Activated CD8-positive, alpha-beta T cell treated with anti-CD3 and anti-CD28 coated beads for 36 hours (primary cell): Measurements from ENCODE around the gene HSPA14. TPM values are rescaled to one million over a fixed set of nuclear protein-coding genes. Genes with fewer than 3 reads are reported as not detected.

ENCODE experiments used
- ATAC-seq: fragments of 200-7000 bp; cut with Tn5 transposase; one replicate; pipeline ENCODE4 v1.10.0; 2021; ENCODE audit warnings: mild to moderate bottlenecking, moderate library complexity
- CTCF ChIA-PET: fragments of 350-600 bp; sonication (Branson Sonifier 250); formaldehyde crosslinking; loops from one replicate; lab custom pipeline; 2021; ENCODE audit warnings: antibody characterized with exemption; lab: Charles Lee
- POLR2A ChIA-PET: fragments of 350-600 bp; sonication (Branson Sonifier 250); formaldehyde crosslinking; loops from one replicate; lab custom pipeline; 2021; ENCODE audit warnings: antibody characterized with exemption; lab: Charles Lee
- DNase-seq: peaks from one replicate; pipeline ENCODE4 v3.0.0-alpha.2; 2020
- H3K27ac Mint-ChIP-seq: one replicate; pipeline ENCODE4 v1.8.0; 2021; ENCODE audit warnings: mild to moderate bottlenecking, mixed read lengths
- H3K27me3 Mint-ChIP-seq: one replicate; pipeline ENCODE4 v1.8.0; 2021; ENCODE audit warnings: mixed read lengths
- H3K36me3 Mint-ChIP-seq: one replicate; pipeline ENCODE4 v1.8.0; 2021; ENCODE audit warnings: low read depth, mixed read lengths
- H3K4me1 Mint-ChIP-seq: one replicate; pipeline ENCODE4 v1.8.0; 2021; ENCODE audit warnings: low read depth, mixed read lengths
- H3K4me3 Mint-ChIP-seq: one replicate; pipeline ENCODE4 v1.8.0; 2021; ENCODE audit warnings: mild to moderate bottlenecking, moderate library complexity, mixed read lengths
- H3K9me3 Mint-ChIP-seq: one replicate; pipeline ENCODE4 v1.8.0; 2021; ENCODE audit warnings: mixed read lengths
- intact Hi-C: fragments of 100-400 bp; cut with micrococcal nuclease; formaldehyde crosslinking; loops from one replicate; pipeline ENCODE4 v1.10.0; 2022
- total RNA-seq, 2 experiments: library from RNA; stranded (reverse); gene quantifications; one replicate each; pipeline ENCODE4 v1.2.3, GENCODE V29; 2021
- TF ChIP-seq, protein P1 (sequence below): fragments of 200-600 bp; IDR thresholded peaks from one replicate; pipeline ENCODE4 v1.8.0; 2022; ENCODE audit warnings: antibody characterized with exemption, mild to moderate bottlenecking

Gene HSPA14
- total RNA-seq, 2 experiments from 2014 or later, result 36.1 to 36.7 TPM

DNA sequence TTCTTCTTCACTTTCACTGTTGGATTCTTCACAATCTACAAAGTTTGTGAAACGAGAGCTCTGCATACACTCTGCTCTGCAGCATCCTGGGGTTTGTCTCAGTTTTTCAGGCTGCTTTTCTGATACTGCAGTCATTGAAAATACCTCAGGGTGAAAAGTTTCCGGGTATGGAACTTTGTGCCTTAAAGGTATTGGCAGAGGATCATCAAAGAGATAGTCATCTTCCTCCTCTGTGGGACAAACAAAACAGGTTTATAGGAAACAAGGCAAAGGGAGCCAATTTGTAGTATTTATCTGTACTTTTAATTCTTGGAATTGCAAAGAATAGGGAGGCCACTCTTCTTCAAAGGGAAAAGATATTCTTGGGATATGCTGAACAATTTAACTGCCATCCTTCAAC is 71.0 kb downstream of the HSPA14 start:
- peaks cover 83% of the 10 kb centered on the region for H3K36me3 Mint-ChIP-seq
- peaks cover 9% of the 10 kb centered on the region for H3K4me1 Mint-ChIP-seq
- TF ChIP-seq, protein P1, sequence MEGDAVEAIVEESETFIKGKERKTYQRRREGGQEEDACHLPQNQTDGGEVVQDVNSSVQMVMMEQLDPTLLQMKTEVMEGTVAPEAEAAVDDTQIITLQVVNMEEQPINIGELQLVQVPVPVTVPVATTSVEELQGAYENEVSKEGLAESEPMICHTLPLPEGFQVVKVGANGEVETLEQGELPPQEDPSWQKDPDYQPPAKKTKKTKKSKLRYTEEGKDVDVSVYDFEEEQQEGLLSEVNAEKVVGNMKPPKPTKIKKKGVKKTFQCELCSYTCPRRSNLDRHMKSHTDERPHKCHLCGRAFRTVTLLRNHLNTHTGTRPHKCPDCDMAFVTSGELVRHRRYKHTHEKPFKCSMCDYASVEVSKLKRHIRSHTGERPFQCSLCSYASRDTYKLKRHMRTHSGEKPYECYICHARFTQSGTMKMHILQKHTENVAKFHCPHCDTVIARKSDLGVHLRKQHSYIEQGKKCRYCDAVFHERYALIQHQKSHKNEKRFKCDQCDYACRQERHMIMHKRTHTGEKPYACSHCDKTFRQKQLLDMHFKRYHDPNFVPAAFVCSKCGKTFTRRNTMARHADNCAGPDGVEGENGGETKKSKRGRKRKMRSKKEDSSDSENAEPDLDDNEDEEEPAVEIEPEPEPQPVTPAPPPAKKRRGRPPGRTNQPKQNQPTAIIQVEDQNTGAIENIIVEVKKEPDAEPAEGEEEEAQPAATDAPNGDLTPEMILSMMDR, result no peak
- peaks cover 8% of the 10 kb centered on the region for H3K9me3 Mint-ChIP-seq
- no peaks in the 10 kb centered on the region for H3K27me3 Mint-ChIP-seq
- intact Hi-C loops, result no loop called here
- POLR2A ChIA-PET, result interaction anchor here (1.0 to 1.5 kb wide), 3 partner anchors 12 to 44 kb away, joined by 3 to 5 read pairs (median 4); partner anchors contain the start of gene SUV39H2
- CTCF ChIA-PET, result interaction anchor here (1.2 kb wide), 1 partner anchor 14 kb away, joined by 3 read pairs; no protein-coding TSS in a partner anchor
- no peak overlapping the region for H3K4me3 Mint-ChIP-seq
- ATAC-seq (no peak), DNase-seq (no peak)
- no peak overlapping the region for H3K27ac Mint-ChIP-seq

DNA sequence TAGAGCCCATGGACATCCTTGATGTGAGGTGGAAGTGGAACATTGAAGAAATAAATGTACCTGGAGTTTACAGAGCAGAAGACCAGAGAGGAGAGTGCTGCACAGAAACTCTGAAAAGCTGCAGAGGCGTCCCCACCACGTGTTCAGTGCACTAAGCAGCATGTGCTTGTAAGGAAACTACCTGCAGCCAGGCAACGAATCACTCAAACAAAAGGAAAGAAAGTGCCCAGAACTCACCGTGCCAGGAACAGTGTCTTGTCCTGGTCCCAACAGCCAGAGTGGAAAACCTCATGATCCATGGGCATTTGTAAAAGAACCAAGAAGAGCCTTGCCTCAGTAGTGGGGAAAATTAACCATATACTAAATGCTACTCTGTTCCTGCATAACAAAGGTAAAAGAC is 72.8 kb downstream of the HSPA14 start:
- intact Hi-C loops, result no loop called here
- CTCF ChIA-PET, result interaction anchor here (1.7 kb wide), 1 partner anchor 8 kb away, joined by 4 read pairs; no protein-coding TSS in a partner anchor
- ATAC-seq, result no peak

DNA sequence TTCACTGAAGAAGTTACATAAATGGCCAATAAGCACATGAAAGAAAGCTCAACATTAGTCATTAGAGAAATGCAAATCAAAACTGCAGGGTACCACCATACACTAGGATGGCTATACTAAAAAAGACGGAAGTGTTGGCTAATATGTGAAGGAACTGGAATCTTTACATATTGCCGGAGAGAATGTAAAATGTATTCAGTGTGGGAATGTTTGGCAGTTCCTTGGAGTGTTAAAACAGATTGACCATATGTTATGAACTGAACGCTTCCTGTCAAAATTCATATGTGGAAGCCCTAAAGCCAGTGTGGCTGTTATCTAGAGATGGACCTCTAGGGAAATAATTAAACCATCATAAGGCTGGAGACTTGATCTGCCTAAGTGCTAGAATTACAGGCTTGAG is 73.7 kb downstream of the HSPA14 start:
- Mint-ChIP-seq H3K36me3 (peaks cover 87% of the 10 kb centered on the region), H3K4me3 (no peak overlapping the region), H3K27ac (no peak overlapping the region), H3K4me1 (peaks cover 15% of the 10 kb centered on the region), H3K27me3 (no peaks in the 10 kb centered on the region), H3K9me3 (peaks cover 14% of the 10 kb centered on the region)
- DNase-seq, result no peak
- intact Hi-C loops, result no loop called here
- no peak for ATAC-seq
- ChIA-PET POLR2A (no interaction called here), CTCF (interaction anchor here (1.7 kb wide), 1 partner anchor 9 kb away, joined by 4 read pairs; no protein-coding TSS in a partner anchor)
- TF ChIP-seq, protein P1, result no peak

More for the DNA sequence above, 72.8 kb downstream of the HSPA14 start:
- Mint-ChIP-seq H3K4me3 (no peak overlapping the region), H3K27me3 (no peaks in the 10 kb centered on the region), H3K36me3 (peaks cover 84% of the 10 kb centered on the region), H3K9me3 (peaks cover 11% of the 10 kb centered on the region), H3K27ac (no peak overlapping the region), H3K4me1 (peaks cover 16% of the 10 kb centered on the region)
- TF ChIP-seq, protein P1, result no peak
- POLR2A ChIA-PET, result no interaction called here
- no peak for DNase-seq

DNA sequence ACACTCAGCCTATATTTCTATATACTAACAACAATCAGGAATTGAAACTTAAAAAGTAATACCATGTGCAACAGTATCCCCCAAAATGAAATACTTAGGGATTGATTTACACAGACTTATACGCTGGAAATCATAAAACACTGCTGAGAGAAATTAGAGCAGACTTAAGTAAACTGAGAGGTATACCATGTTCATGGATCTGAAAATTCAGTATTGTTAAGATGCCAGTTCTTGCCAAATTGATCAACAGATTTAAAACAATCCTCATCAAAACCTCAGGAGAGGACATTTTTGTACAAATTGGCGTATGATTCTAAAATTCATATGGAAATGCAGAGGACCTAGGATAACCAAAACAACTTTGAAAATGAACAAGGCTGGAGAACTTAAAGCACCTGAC is 78.5 kb downstream of the HSPA14 start:
- peaks cover 88% of the 10 kb centered on the region for H3K36me3 Mint-ChIP-seq
- no peaks in the 10 kb centered on the region for H3K27me3 Mint-ChIP-seq
- H3K4me1 Mint-ChIP-seq, result peaks cover 11% of the 10 kb centered on the region
- H3K27ac Mint-ChIP-seq, result no peak overlapping the region
- intact Hi-C loops, result no loop called here
- TF ChIP-seq, protein P1, result no peak
- ChIA-PET POLR2A (no interaction called here), CTCF (no interaction called here)
- no peak overlapping the region for H3K4me3 Mint-ChIP-seq
- no peak for ATAC-seq
- no peak for DNase-seq
- H3K9me3 Mint-ChIP-seq, result peaks cover 11% of the 10 kb centered on the region

DNA sequence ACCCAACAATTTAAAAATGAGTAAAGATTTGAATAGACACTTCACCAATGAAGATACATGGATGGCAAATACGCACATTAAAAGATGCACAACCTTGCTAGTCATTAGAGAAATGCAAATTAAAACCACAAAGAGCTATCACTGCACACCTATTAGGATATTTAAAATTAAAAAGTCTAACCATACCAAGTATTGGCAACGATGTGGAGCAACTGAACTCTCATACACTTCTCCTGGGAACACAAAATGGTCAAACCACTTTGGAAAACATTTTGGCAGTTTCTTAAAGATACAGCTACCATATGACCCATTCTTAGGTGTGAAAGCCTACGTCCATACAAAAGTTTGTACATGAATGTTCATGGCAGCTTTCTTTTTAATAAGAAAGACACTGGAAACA is 79.7 kb downstream of the HSPA14 start:
- Mint-ChIP-seq H3K36me3 (peaks cover 88% of the 10 kb centered on the region), H3K27me3 (no peaks in the 10 kb centered on the region), H3K9me3 (peaks cover 11% of the 10 kb centered on the region), H3K4me3 (no peak overlapping the region), H3K27ac (no peak overlapping the region), H3K4me1 (peaks cover 11% of the 10 kb centered on the region)
- POLR2A ChIA-PET, result no interaction called here
- DNase-seq (no peak), ATAC-seq (no peak)
- intact Hi-C loops, result no loop called here
- CTCF ChIA-PET, result interaction anchor here (1.4 kb wide), 1 partner anchor 13 kb away, joined by 4 read pairs; no protein-coding TSS in a partner anchor
- TF ChIP-seq, protein P1, result no peak
